Measurements from ENCODE around the gene JARID2.

DNA sequence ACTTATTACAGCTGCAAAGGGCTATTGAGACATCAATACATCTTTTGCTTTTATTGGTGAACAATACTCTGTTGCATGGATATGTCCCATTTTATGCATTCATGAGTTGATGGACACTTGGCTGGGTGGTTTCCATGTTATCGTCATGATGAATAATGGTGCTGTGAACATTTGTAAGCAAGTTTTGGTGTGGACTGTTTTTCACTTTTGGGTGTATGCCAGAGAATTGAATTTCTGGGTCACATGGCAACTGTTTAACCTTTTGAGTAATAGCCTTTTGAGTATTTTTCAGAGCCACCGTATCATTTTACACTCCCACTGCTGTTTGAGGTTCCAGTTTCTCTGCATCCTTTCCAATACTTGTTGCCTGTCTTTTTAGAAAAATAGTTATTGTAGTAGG lies 107.0 kb downstream of the JARID2 start:
- no peak for TF ChIP-seq EZH2 (IDR thresholded peaks at IDR 0.05; ENCODE audit: low read length)
- no peak for TF ChIP-seq CTCF (optimal IDR thresholded peaks at IDR 0.05 in 1 of 3, IDR thresholded peaks at IDR 0.05 in 1 of 3, conservative IDR thresholded peaks at IDR 0.05 in 1 of 3; ENCODE audit: extremely low read depth in 1 of 3, insufficient read depth in 2 of 3, low read length in 3 of 3)

All from keratinocyte (primary cell).